ENCODE measurements around the gene DLG5.

DLG5 gene

DNA sequence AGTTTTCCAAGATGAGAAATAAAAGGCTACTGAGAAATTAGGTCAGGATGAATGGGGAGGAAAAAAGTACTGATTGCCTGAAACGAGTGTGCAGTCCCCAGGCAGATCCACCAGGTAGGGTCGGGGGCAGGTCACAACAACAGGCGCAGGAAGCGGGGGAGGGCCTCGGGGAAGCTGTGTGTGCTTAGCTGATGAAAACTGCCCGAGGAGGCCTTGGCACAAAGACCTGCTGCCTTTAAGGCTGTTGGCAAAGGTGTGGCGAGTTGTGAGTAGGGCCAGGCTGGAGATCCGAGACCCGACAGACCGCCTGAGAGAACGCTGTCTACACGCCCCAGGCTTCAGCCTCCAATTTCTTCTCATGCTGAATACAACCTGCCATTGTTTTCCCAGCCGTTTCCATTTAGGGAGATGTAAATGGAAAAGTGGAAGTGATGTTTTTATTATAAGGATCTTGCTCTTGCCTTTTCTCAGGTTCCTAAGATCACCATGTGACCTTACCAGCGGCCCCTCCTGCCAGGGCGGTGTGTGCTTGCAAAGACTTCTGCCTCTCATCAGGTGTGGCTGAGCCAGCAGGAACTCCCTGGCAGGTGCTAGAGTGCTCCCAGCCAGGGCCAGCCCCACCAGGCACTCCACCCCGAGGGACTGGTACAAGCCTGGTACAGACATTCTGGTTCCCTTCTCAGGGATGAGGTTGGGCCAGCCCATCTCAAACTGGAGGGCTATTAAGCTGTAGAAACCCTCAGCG lies 60.8 kb downstream of the DLG5 start:
- DNase-seq: peak; percentile 28

DNA sequence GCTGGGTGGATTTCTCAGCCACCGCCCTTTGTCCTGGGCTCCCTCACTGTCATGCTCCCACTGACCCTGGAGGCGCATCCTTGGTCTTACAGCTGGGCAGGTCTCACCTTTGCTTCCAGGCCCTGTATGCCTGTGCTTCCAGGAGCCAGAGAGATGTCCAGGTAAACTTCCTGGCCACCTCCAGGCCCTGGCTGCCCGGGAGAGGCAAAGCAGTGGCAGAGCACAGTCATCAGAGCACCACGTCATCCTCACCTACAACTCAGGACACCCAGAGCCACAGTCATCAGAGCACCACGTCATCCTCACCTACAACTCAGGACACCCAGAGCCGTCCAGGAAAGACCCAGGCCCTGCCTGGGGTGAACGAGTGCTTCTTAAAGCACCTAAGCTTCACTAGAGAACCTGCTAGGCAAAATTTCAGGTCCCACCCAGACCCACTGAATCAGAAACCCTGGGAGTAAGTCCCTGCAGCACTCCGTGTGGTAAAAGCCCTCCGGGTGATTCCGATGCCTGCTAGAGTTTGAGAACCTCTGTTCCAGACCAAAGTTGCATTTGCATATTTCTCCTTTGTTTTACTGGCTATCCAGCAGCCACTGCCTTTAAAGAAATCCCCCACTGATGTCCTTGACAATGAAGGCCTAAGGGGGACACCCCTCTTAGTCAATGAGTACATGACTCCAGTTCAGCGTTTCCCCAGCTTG lies 62.3 kb downstream of the DLG5 start:
- no peak for DNase-seq

DNA sequence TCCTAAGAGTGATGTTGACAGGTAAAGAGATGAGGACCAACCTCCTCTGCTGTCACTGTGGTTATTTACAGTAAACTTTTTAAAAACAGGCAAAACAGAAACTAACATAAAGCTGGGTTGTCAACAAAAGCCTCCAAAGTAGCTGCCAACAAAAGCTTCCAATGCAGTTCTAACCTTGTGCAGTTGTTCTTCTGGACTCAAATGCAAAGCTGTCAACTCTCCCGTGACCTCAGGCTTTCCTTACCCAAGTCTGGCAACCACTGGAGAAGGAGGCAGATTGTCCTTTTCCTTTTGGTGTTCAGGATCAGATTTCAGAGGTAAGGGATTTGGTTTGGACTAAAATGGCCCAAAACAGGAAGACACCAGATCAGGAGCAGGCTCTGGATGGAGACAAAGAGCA lies 63.1 kb downstream of the DLG5 start:
- no peak for DNase-seq

DNA sequence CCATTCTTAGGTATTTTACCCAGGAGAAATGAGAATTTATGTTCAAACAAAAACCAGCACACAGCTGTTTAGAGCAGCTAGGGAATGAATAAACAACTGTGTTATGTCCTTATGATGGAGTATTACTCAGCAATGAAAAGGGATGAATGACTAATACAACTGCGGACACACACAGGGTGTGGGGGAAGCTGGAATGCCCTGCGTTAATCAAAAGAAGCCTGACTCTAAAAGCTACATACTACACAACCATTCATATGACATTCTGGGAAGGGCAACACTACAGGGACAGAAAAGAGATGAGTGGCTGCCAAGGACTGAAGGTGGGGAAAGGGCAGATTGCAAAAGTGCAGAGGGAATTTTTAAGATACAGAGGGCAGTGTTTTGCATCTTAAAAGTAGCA lies 64.0 kb downstream of the DLG5 start:
- DNase-seq: no peak

DNA sequence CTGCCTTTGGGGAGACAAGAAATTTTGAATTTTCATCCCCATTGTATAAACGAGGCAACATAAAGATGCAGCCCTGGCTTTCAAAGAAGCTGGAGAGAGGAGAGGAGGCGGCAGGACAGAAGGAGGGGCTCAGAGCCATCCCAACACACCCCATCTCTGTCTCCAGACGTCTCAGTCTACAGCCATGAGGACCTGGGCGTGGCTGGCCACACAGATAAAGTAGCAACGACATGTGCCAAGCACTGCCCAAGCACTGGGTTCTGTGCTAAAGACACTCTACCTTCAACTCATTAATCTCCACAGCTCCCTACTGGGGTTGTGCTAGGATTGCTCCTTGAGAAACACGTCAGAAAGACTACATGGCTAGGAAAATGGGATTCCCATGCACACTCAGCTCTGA lies 65.2 kb downstream of the DLG5 start:
- DNase-seq: no peak

DNA sequence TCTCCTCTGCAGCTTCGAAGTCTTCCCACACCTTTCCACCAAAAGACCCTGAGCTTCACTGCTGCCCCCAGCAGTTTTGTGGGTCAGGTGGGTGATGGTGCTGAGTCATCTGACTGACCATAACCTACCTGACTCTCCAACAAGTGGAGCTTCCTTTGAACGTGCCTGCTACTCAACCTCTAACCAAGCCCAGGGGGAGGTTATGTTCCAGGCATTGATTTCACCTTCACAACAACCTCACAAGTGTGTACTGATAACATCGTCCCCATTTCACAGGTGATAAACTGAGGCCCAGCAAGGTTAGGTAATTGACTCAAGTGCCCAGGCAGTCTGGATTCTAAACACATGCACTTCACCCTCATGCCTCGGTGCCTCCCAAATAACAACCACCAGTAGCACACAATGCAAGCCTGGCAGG lies 66.7 kb downstream of the DLG5 start:
- no peak for DNase-seq

DNA sequence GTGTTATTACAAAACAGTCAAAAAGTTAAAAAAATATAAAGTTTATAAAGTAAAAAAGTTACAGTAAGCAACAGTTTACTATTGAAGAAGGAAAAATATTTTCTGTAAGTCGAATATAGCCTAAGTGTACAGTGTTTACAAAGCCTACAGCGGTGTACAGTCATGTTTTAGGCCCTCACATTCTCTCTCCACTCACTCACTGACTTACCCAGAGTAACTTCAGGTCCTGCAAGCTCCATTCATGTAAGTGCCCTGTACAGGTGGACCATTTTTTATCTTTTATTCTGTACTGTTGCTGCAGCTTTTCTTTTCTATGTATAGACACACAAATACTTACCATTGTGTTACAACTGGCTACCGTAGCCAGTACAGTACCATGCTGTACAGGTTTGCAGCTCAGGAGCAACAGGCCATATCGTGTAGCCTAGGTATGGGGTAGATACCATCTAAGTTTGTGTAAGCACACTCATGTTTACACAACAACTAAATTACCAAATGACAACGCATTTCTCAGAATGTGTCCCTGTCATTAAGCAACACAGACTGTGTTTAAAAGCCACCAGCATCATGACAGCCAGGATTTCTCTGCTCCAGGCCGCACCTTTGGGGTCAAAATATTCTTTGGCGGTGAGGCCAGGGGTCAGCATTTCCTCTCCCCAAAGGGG lies 67.2 kb downstream of the DLG5 start:
- no peak for DNase-seq

DNA sequence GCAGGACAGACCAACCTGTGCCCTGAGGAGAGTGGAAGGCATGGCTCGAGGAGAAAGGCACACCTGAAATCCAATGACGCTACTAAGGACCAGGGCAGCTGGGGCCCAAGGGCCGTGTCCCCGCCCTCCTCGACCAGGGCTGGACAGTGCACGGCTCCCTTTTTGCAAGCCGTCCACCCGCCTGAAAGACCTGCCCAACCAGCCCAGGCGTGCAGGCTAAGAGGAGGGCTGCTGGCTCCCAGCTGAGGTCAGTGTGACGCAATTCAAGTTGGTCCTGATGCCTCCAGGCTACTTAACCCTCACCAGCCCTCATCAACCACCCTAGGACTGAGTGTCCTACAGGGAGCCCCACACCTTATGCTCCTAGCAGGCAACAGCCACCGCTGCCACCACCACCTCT lies 69.3 kb downstream of the DLG5 start:
- DNase-seq: no peak

DNA sequence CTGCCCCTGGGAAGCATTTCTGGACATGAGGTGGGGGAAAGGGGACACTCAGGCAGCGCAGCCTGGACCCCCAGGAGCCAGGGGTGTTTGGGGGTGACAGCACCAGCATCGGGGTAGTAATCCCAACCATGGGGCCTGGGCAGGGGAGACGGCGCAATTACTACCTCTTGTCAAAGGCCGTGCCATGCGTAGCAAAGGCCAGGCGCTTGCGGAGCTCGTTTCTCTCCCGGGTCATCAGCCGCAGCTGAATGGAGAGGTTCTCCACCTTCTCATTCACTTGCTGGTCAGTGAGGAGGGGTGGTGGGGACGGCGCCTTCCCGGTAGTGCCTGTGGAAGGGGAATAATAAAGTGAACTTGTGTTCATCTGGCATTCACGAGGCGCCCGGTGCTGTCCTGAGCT lies 70.0 kb downstream of the DLG5 start:
- no peak for DNase-seq

DNA sequence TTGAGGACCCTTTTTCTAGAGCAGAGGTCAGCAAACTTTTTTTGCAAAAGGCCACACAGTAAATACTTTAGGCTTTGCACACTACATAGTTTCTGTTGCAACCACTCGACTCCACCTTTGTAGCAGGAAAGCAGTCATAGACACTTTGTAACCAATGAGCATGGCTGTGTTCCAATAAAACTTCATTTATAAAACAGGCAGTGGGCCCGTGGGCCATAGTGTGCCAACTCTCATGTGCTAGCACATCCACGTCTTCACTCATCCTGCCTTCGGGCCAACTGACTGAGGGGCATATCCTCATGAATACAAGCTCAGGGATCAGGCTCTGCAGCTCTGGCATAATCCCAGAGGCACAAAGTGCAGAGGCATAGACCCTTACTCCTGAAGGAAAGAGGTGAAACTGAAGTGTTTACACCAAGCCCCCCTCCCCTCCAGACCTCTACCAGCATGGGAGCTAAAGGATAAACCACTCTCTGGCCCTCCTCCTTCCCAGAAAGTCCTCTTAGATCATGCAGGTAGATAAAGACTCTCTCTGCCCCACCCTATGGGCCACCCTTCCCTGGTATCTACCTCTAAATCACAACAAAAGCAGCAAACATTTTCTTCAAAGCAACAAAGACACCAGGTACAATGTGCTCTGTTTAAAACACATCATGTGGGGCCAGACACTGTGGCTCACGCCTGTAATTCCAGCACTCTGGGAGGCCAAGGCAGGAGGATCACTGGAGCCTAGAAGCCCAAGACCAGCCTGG lies 71.0 kb downstream of the DLG5 start:
- DNase-seq: no peak

DNA sequence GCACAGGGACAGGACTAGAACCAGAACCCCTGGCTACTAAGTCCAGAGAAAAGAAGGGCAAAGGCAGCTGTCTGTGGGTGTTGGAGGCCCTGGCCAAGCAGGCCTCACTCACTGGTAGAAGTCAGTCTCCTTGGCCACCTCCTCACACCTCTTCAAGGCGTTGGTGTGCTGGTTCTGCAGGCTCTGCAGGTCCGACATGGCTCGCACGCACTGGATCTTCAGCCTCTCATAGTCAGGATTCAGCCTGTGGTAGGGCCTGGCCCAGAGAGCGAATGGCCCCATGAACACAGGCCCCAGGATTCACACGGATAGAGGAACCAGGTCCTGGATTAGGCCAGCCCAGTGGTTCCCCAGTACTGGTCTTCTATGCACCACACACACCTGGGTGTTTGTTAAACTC lies 72.4 kb downstream of the DLG5 start:
- DNase-seq: no peak

DNA sequence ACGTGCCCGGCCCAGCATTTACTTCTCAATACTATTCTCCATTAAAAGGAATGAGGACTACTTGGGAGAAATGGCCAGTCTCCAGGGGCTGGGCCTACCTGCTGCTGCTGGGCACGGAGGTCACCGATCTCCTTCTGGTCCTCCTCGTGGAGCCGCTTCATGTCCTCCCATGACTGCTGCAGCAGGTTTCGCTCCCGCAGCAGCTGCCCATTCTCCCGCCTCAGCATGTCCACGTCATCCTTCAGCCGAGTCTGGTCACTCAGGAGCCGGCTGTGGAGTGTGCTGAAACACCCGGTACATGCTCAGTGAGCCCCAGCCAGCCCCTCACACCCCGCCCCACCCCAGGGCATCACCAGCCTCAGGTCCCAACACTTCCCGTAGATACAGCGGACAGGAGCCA lies 73.3 kb downstream of the DLG5 start:
- DNase-seq: no peak

DNA sequence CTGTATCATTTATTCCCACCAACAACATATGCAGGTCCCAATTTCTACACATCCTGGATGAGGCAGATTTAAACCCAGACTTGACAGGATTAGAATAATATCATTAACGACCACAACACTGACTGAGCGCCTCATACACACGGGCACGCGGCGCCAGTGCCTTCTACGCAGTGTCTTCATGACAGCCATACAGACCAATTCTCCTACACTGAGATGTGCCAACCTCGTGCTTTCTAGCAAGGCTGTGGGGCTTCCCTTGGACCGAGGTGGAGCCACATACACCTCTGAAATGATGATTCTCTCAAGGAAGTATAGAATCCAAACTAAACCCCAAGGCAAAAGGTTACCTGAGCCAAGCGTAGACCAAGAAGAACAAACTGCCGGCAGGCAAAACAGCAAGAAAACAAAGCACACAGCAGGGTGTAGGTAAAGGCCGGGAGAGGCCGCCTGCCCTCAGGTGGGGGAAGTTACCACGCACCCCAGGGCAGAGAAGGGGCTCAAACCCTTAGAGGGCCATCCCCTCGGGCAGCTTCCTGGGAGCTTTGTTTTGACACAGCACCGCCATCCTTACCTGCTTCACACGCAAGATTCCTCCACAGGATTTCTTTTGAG lies 75.8 kb downstream of the DLG5 start:
- DNase-seq: no peak

DNA sequence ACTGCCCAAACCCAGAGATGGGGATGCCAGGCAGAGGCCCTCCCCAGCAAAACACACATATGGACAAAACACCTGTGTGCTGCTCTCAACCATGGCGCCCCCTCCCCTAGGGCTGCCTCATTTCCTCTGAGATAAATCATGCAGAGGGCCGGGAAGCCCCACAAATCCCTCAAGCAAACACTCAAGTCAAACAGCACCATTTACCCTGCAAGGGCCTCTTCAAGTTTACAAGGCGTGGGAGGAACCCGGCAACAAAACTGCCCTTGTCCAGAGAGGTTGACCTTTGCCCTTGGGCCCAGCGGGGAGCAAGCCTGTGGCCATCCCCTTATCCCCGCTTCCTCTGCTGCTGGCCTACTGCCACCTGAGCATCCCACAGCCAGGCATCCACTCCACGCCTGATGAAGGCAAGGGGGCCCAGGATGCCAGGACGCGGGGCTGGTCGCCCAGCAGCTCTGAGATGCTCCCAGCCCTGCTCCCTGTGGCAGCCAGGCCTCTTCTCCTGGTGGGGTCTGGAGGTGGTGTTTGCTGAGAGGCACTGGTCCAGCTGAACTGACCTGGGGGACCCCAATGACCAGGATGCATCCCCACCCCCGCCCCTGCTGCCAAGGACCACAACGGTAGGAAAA lies 77.4 kb downstream of the DLG5 start:
- DNase-seq: no peak

DNA sequence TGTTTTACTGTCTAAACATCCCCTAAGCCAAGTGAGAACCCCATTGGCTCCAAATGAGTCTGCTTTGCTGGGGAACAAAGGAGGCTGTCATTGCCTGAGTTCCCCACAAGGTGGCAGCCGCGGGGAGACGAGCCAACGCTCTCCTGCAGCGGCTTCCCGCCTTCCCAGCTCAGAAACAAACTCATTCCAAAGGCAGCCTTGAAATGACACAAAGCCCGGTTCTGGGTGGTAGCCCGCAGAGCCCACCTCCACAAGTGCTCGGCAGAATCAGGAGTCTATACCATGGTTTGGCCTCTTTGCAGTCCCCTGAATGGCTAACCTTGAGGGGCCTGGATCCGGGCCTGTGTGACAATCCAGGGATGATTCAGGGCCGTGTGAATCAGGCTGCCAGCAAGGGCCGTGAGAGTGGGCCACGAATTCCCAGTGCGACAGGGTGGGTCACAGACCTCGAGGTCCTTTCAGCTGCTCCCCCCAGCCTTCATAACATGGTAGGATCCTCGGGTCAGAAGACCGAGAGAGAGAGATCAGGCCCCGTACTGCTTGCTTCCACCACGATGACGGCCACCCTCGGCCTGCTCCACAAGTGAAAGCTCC lies 79.7 kb downstream of the DLG5 start:
- peak; percentile 8 for DNase-seq

DNA sequence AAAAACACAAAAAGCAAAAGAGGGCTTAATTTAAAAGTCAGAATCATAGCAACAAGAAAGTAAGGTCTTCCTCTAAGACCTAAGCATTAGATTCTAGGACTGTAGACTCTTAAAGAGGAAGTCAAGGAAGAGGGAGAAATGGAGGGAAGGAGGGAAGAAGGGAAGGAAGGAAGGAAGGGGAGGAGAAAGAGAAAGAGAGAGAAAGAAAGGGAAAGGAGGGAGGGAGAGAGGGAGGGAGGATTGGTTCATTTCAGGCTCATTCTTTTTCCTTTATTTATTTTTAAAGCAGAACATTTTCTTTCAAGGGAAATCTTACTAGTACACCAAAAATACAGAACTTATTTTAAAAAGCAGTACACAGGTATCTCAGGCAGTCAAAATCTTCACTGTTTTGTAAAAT lies 81.1 kb downstream of the DLG5 start:
- no peak for DNase-seq

DNA sequence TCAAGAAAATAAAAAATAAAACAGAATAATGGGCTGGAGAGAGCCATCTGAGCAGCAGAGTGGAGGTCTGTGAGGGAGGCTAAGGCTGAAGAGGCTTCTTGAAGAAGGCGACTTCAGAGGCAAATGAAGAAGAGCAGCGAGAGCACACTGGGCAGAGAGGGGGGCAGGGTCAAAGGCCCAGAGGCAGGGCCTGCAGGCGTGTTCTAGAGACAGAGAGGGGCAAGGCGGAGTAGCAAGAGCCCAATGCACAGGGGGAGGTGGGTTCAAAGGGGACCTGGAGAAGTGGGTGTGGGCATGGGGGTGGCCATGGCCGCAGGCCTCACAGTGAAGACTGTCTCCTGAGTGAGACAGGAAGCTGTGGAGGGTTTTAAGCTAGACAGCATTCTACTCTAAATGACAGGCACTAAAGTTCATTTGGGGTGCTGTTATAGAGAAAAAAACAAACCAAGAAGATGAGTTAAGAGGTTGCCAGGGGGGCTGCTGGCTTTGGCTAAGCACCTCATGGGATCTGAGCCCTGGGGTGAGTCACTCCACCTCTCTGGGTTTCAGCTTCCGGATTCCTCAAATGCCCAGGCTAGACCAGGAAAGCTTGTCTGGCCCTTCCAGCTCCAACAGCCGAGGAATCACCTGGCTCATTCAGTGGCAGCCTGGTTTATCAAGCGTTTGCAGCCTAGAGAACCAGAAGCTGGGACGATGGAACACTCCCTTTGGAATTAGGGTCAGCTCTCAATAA lies 81.7 kb downstream of the DLG5 start:
- DNase-seq: no peak

DNA sequence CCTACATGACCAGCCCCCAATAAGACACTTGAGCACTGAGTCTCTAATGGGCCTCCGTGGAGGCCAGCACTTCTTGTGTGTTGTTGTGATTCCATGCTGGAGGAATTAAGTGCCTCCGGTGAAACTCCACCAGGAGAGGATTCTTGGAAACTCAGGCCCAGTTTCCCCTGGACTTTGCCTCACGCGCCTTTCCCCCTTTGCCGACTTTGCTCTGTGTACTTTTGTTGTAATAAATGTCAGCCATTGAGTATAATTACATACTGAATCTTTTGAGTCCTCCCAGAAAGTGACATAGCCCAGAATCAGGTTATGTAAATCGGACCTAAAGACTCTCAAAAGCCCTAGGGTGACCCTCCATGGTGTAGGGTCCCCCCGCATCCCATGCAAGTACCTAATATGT lies 82.4 kb downstream of the DLG5 start:
- DNase-seq: no peak

DNA sequence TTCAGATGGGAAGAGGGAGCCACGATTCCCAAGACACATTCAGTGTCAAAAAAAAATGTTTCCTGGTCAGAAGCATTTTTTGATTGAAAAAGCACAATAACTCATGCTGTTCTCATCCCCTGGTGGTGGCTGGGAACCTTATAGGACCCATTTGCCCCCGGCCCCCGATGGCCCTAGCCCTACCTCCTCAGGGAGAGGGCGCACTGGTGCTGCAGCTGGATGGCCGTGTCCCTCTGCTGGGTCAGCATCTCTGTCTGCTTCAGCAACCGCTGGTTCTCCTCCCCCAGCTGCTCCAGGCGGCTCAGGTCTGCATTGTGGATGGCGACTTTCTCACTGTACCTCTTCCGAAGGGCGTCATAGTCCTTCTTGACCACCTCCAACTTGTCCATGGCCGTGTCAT lies 83.3 kb downstream of the DLG5 start:
- DNase-seq: no peak

DNA sequence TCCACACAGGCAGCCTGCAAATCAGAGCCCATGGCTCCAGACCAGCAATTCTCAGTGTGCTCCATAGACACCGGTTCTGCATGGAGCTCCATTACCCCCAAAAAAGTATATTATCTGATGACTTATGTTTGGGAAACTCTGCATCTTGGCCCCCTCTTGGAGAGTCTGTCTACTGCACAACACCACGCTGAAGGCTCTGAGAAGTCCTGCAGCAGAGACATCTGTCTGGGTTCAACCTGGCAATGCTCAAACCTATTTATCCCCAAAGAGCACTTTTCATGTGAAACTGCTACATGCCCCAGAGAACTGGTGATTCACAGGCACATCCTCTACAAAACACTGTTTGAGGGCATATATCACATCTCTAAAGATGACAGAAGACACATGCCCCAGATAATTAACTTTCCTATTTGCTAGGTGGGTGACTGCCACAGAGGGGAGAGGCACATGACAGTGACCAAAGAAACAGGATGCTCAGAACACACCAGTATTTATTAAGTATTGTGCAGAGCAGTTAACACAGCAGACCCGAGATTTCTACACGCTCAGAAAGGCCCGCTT lies 83.8 kb downstream of the DLG5 start:
- no peak for DNase-seq

DNA sequence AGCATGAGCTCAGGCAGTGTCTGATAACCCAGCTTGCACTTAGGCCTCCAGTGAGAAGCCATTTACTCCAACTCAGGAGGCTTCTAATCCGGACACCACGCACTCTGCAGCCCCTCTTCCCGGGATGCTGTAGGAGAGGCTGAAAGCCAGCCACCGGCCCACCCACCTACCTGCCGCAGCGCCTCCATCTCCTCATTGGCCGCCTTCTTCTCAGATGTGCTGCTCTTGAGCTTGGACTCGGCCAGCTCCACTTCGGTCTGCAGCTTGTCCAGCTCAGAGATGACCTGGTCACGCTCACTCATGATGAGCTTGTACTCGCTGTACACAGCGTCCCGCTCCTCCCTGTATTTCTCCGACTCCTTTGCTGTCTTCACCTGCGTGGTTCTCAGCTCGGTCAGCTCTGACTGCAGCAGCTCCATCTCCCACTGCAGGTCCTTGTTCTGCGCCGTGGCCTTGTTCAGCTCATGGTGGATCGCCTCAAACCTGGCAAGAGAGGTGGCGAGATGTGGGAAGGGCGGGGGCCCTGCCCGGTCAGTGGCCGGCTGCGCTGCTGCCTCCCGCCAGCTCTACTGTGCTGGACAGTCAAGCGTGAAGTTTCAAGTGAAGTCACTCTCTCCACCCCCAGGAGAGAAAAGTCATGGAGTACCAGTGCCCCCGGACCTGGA lies 84.7 kb downstream of the DLG5 start:
- no peak for DNase-seq
